SK-N-SH (cell line): Measurements from ENCODE around the gene GIPC2. TPM values are rescaled to one million over a fixed set of nuclear protein-coding genes. Genes with fewer than 3 reads are reported as not detected.

ENCODE experiments used
- CTCF ChIA-PET: fragments of 300-600, 350-600 bp; formaldehyde crosslinking; extraction: SDS; loops from one replicate; lab custom pipeline; 2021; lab: Yijun Ruan, JAX
- POLR2A ChIA-PET: fragments of 350-600 bp; sonication (Branson Sonifier 250); formaldehyde crosslinking; extraction: SDS; loops from one replicate; lab custom pipeline; 2020; ENCODE audit warnings: antibody characterized with exemption, inconsistent platforms; lab: Yijun Ruan, JAX
- DNase-seq: peaks from one replicate; pipeline ENCODE4 v3.0.0; 2012
- H2AFZ ChIP-seq: fragments of 200-600 bp; sonication (generic); 2 replicates; pipeline ENCODE4 v1.8.1; 2016; ENCODE audit warnings: antibody characterized with exemption, mild to moderate bottlenecking, low read depth
- H3F3A ChIP-seq: fragments of 200-600 bp; sonication (generic); replicated peaks from 2 replicates; pipeline ENCODE3; 2016; ENCODE audit warnings: antibody characterized with exemption, mild to moderate bottlenecking; ENCODE audit not compliant: insufficient read depth
- H3K27ac ChIP-seq, 2 experiments: fragments of 200-500 bp in 1 of 2; fragments of 200-600 bp in 1 of 2; sonication (Bioruptor generic) in 1 of 2; sonication (generic), shearing (Covaris generic) in 1 of 2; 2 replicates each; pipeline versions ENCODE4 v1.5.1 to v1.6.1; 2014 to 2016; ENCODE audit warnings: low read depth in 2 of 2, inconsistent platforms in 1 of 2, low read length in 1 of 2, mild to moderate bottlenecking in 1 of 2, mixed read lengths in 1 of 2
- H3K27me3 ChIP-seq: fragments of 200-600 bp; sonication (generic), shearing (Covaris generic); 2 replicates; pipeline ENCODE4 v1.6.1; 2016; ENCODE audit warnings: mixed run types; ENCODE audit not compliant: insufficient read depth
- H3K36me3 ChIP-seq, 2 experiments: fragments of 200-500 bp in 1 of 2; fragments of 200-600 bp in 1 of 2; sonication (Bioruptor generic) in 1 of 2; sonication (generic) in 1 of 2; replicated peaks in 1 of 2; 2 replicates each; pipeline versions ENCODE3 to v1.5.1; 2014 to 2016; ENCODE audit warnings: low read length in 1 of 2, mild to moderate bottlenecking in 1 of 2; ENCODE audit not compliant: insufficient read depth in 2 of 2, control insufficient read depth in 1 of 2
- H3K4me1 ChIP-seq, 2 experiments: fragments of 200-500 bp in 1 of 2; fragments of 200-600 bp in 1 of 2; sonication (Bioruptor generic) in 1 of 2; sonication (generic), shearing (Covaris generic) in 1 of 2; 2 replicates each; pipeline versions ENCODE4 v1.5.1 to v1.6.1; 2014 to 2016; ENCODE audit warnings: low read depth in 1 of 2, low read length in 1 of 2, mixed run types in 1 of 2; ENCODE audit not compliant: insufficient read depth in 2 of 2, control insufficient read depth in 1 of 2
- H3K4me2 ChIP-seq: fragments of 200-600 bp; sonication (generic), shearing (Covaris generic); 2 replicates; pipeline ENCODE4 v1.6.1; 2017; ENCODE audit warnings: mixed run types
- H3K4me3 ChIP-seq, 2 experiments: fragments of 200-500 bp in 1 of 2; fragments of 200-600 bp in 1 of 2; sonication (Bioruptor generic) in 1 of 2; sonication (generic), shearing (Covaris generic) in 1 of 2; 2 replicates each; pipeline versions ENCODE4 v1.5.1 to v1.8.1; 2014 to 2016; ENCODE audit warnings: low read depth in 2 of 2, inconsistent platforms in 1 of 2, low read length in 1 of 2, mild to moderate bottlenecking in 1 of 2, mixed read lengths in 1 of 2, moderate library complexity in 1 of 2
- H3K79me2 ChIP-seq: fragments of 200-600 bp; sonication (generic); 2 replicates; pipeline ENCODE4 v1.8.1; 2017; ENCODE audit warnings: mild to moderate bottlenecking; ENCODE audit not compliant: insufficient read depth
- H3K9ac ChIP-seq: fragments of 200-600 bp; sonication (generic); 2 replicates; pipeline ENCODE4 v1.6.1; 2017; ENCODE audit warnings: mixed run types
- H3K9me2 ChIP-seq: fragments of 200-600 bp; sonication (generic); 2 replicates; pipeline ENCODE4 v1.6.1; 2017; ENCODE audit warnings: mixed run types
- H3K9me3 ChIP-seq: fragments of 200-600 bp; sonication (generic); 2 replicates; pipeline ENCODE4 v1.6.1; 2017; ENCODE audit warnings: mixed run types, mild to moderate bottlenecking, moderate library complexity
- H4K20me1 ChIP-seq: fragments of 200-600 bp; sonication (generic); 2 replicates; pipeline ENCODE4 v1.6.1; 2017; ENCODE audit warnings: mild to moderate bottlenecking, mixed run types; ENCODE audit not compliant: insufficient read depth
- FOXM1 ChIP-seq: IDR thresholded peaks from 2 replicates; pipeline ENCODE4 v1.4.0; 2012; ENCODE audit warnings: low read depth, mild to moderate bottlenecking
- GATA2 ChIP-seq: sonication (generic); formaldehyde crosslinking; IDR thresholded peaks from 2 replicates; pipeline ENCODE4 v1.5.0; 2020; ENCODE audit warnings: mild to moderate bottlenecking, missing genetic modification reagents
- IRF3 ChIP-seq: fragments of 150-350 bp; IDR thresholded peaks from 2 replicates; pipeline ENCODE4 v1.6.1; 2016; ENCODE audit warnings: mild to moderate bottlenecking, low read depth, low read length
- MAX ChIP-seq: IDR thresholded peaks from 2 replicates; pipeline ENCODE4 v1.4.0; 2012; ENCODE audit warnings: low read depth
- MEF2A ChIP-seq: IDR thresholded peaks from 2 replicates; pipeline ENCODE4 v1.4.0; 2012; ENCODE audit warnings: low read depth, borderline replicate concordance
- MXI1 ChIP-seq: IDR thresholded peaks from 2 replicates; pipeline ENCODE4 v1.6.1; 2012; ENCODE audit warnings: mild to moderate bottlenecking, low read depth, low read length, improper control_type of control experiment
- NFIC ChIP-seq: IDR thresholded peaks from 2 replicates; pipeline ENCODE4 v1.4.0; 2012; ENCODE audit warnings: borderline replicate concordance
- NRF1 ChIP-seq: IDR thresholded peaks from 2 replicates; pipeline ENCODE4 v1.6.1; 2012; ENCODE audit warnings: low read depth, mild to moderate bottlenecking, low read length
- PBX3 ChIP-seq: IDR thresholded peaks from 2 replicates; pipeline ENCODE4; 2012
- POLR2AphosphoS5 ChIP-seq: IDR thresholded peaks from 2 replicates; pipeline ENCODE4 v1.6.1; 2012; ENCODE audit warnings: low read depth, low read length
- RAD21 ChIP-seq: IDR thresholded peaks from 2 replicates; pipeline ENCODE4 v1.6.1; 2012; ENCODE audit warnings: mild to moderate bottlenecking, low read length
- RCOR1 ChIP-seq: fragments of 150-350 bp; IDR thresholded peaks from 2 replicates; pipeline ENCODE4 v1.6.1; 2017; ENCODE audit warnings: antibody characterized with exemption, low read length
- RFX5 ChIP-seq: IDR thresholded peaks from 2 replicates; pipeline ENCODE4 v1.6.1; 2012; ENCODE audit warnings: mild to moderate bottlenecking, improper control_type of control experiment, low read length
- SIN3A ChIP-seq: IDR thresholded peaks from 2 replicates; pipeline ENCODE4 v1.6.1; 2012; ENCODE audit warnings: low read depth, mild to moderate bottlenecking, low read length, moderate library complexity, borderline replicate concordance
- SMC3 ChIP-seq: IDR thresholded peaks from 2 replicates; pipeline ENCODE4 v1.6.1; 2012; ENCODE audit warnings: low read depth, low read length, improper control_type of control experiment
- TAF1 ChIP-seq: IDR thresholded peaks from 2 replicates; pipeline ENCODE4 v1.6.1; 2012; ENCODE audit warnings: low read depth, mild to moderate bottlenecking, low read length, moderate library complexity, borderline replicate concordance
- TCF12 ChIP-seq: IDR thresholded peaks from 2 replicates; pipeline ENCODE4 v1.4.0; 2012
- USF1 ChIP-seq: IDR thresholded peaks from 2 replicates; pipeline ENCODE4 v1.4.0; 2012; ENCODE audit warnings: low read depth, borderline replicate concordance
- USF2 ChIP-seq: fragments of 150-350 bp; IDR thresholded peaks from 2 replicates; pipeline ENCODE4 v1.6.1; 2017; ENCODE audit warnings: antibody characterized with exemption, low read length, low read depth, borderline replicate concordance
- YY1 ChIP-seq: IDR thresholded peaks from 2 replicates; pipeline ENCODE4 v1.4.0; 2012; ENCODE audit warnings: low read depth, mild to moderate bottlenecking
- whole genome bisulfite sequencing: methylation state at CpG from one replicate; pipeline ENCODE4 v1.1.6; 2017; ENCODE audit warnings: low lambda C conversion rate; 5-methylcytosine and 5-hydroxymethylcytosine counted together
- polyA plus RNA-seq, 3 experiments: library from polyadenylated mRNA; depleted of rRNA; stranded (reverse); fragments of >200 nt; gene quantifications; 2 replicates each; pipeline ENCODE4 v1.2.3, GENCODE V29; 2012

The GIPC2 gene
- polyA plus RNA-seq, 1 of the 3 experiments (the other 2 are of a cell fraction), result 0.02 TPM

- Histone ChIP-seq H3K27ac (no peak overlapping the region), H2AFZ (no peak overlapping the region; the same call in 1 of the 2 replicates), H3K4me1 (peaks cover 0 to 17% of the 10 kb centered on the region in 2 experiments; a peak in 1 of 4 replicates), H4K20me1 (no peaks in the 10 kb centered on the region), H3K9me3 (no peaks in the 10 kb centered on the region), H3K9ac (no peak overlapping the region), H3K36me3 (no peaks in the 10 kb centered on the region), H3F3A (peaks cover 17% of the 10 kb centered on the region), H3K4me2 (no peak overlapping the region), H3K9me2 (no peaks in the 10 kb centered on the region), H3K79me2 (no peaks in the 10 kb centered on the region), H3K4me3 (no peak overlapping the region), H3K27me3 (no peaks in the 10 kb centered on the region)
- ChIA-PET POLR2A (no interaction called here), CTCF (no interaction called here)
- TF ChIP-seq GATA2 (CRISPR knock-in tag), result no peak
- TF ChIP-seq FOXM1, result no peak
- TF ChIP-seq USF2, result no peak
- no peak for TF ChIP-seq TCF12
- no peak for TF ChIP-seq POLR2AphosphoS5
- no peak for TF ChIP-seq NRF1
- TF ChIP-seq SMC3, result no peak
- TF ChIP-seq RCOR1, result no peak
- no peak for TF ChIP-seq TAF1
- no peak for TF ChIP-seq RAD21
- no peak for TF ChIP-seq SIN3A
- no peak for TF ChIP-seq IRF3
- TF ChIP-seq MAX, result no peak
- TF ChIP-seq NFIC, result no peak
- TF ChIP-seq USF1, result no peak
- no peak for TF ChIP-seq RFX5
- no peak for TF ChIP-seq MEF2A
- no peak for DNase-seq
These were observed 122.5 kb downstream of the GIPC2 start for GRCh38 chr1:78168306-78168705.

GRCh38 chr1:78170859-78171258 is 125.1 kb downstream of the GIPC2 start:
- Histone ChIP-seq H2AFZ (peak overlapping the region; percentile 63), H3K79me2 (no peaks in the 10 kb centered on the region), H3K27ac (peak overlapping the region in 1 of 2 experiments; percentile 81; a peak in 2 of 4 replicates), H3K27me3 (no peaks in the 10 kb centered on the region), H3F3A (peaks cover 18% of the 10 kb centered on the region), H3K4me3 (no peak overlapping the region), H3K36me3 (no peaks in the 10 kb centered on the region), H3K4me2 (no peak overlapping the region), H3K9me2 (no peaks in the 10 kb centered on the region), H3K9ac (no peak overlapping the region), H3K9me3 (no peaks in the 10 kb centered on the region), H3K4me1 (peaks cover 0 to 17% of the 10 kb centered on the region in 2 experiments; a peak in 1 of 4 replicates), H4K20me1 (no peaks in the 10 kb centered on the region)
- no peak for TF ChIP-seq GATA2 (CRISPR knock-in tag)
- TF ChIP-seq RFX5, result no peak
- TF ChIP-seq TAF1, result no peak
- TF ChIP-seq POLR2AphosphoS5, result no peak
- TF ChIP-seq TCF12, result peak; percentile 55
- no peak for TF ChIP-seq USF1
- no peak for TF ChIP-seq RCOR1
- no peak for TF ChIP-seq NFIC
- peak; percentile 59; the same call in 1 of the 2 replicates for TF ChIP-seq PBX3
- TF ChIP-seq MXI1, result no peak
- no peak for TF ChIP-seq USF2
- TF ChIP-seq YY1, result no peak
- 28% methylated on average over 2 of the region's 2 CpGs for WGBS
- POLR2A ChIA-PET, result no interaction called here
- no peak for DNase-seq
- CTCF ChIA-PET, result interaction anchor here (0.9 to 1.6 kb wide), 3 partner anchors 12 to 437 kb away, joined by 3 to 4 read pairs (median 3); no protein-coding TSS in a partner anchor
